Activated CD4-positive, alpha-beta T cell treated with anti-CD3 and anti-CD28 coated beads, Interleukin-2, amount 10 ng/mL, durations not matched to agents 7 days and 5 days (primary cell): ENCODE data around the gene SRRM3. TPM values are rescaled to one million over a fixed set of nuclear protein-coding genes. Genes with fewer than 3 reads are reported as not detected.
"Not testable (repeated sequence)": the region's sequence is repeated elsewhere in the genome, so short reads cannot be mapped to it uniquely, and the experiment has no call there.

ENCODE experiments used
- CTCF ChIA-PET: fragments of 350-600 bp; sonication (Branson Sonifier 250); formaldehyde crosslinking; loops from one replicate; lab custom pipeline; 2021; ENCODE audit warnings: antibody characterized with exemption; lab: Charles Lee
- POLR2A ChIA-PET: fragments of 350-600 bp; sonication (Branson Sonifier 250); formaldehyde crosslinking; loops from one replicate; lab custom pipeline; 2021; ENCODE audit warnings: antibody characterized with exemption; lab: Charles Lee
- DNase-seq: peaks from one replicate; pipeline ENCODE4 v3.0.0-alpha.2; 2020
- H3K27ac Mint-ChIP-seq: one replicate; pipeline ENCODE4 v1.8.0; 2021; ENCODE audit warnings: mild to moderate bottlenecking, moderate library complexity, mixed read lengths
- H3K27me3 Mint-ChIP-seq: one replicate; pipeline ENCODE4 v1.8.0; 2021; ENCODE audit warnings: mixed read lengths
- H3K36me3 Mint-ChIP-seq: one replicate; pipeline ENCODE4 v1.8.0; 2021; ENCODE audit warnings: low read depth, mixed read lengths
- H3K4me1 Mint-ChIP-seq: one replicate; pipeline ENCODE4 v1.8.0; 2021; ENCODE audit warnings: mixed read lengths
- H3K4me3 Mint-ChIP-seq: one replicate; pipeline ENCODE4 v1.8.0; 2021; ENCODE audit warnings: mild to moderate bottlenecking, moderate library complexity, mixed read lengths
- H3K9me3 Mint-ChIP-seq: one replicate; pipeline ENCODE4 v1.8.0; 2021; ENCODE audit warnings: mixed read lengths
- total RNA-seq, 2 experiments: library from RNA; stranded (reverse); gene quantifications; one replicate each; pipeline ENCODE4 v1.2.3, GENCODE V29; 2021

Gene SRRM3
- total RNA-seq, 2 experiments from 2014 or later, result not detected

DNA sequence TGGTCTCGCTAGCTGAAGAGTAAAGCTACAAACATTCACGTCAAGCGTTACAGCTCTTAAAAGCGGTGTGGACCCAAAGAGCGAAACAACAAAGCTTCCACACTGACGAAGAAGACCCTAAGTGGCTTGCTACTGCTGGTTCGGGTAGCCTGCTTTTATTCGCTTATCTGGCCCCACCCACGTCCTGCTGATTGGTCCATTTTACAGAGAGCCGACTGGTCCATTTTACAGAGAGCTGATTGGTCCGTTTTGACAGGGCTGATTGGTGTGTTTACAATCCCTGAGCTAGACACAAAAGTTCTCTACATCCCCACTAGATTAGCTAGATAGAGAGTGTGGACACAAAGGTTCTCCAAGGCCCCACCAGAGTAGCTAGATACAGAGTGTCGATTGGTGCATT, 107.2 kb downstream of the SRRM3 start:
- H3K4me3 Mint-ChIP-seq, H3K9me3 Mint-ChIP-seq, DNase-seq, H3K27ac Mint-ChIP-seq, H3K36me3 Mint-ChIP-seq, H3K4me1 Mint-ChIP-seq, POLR2A ChIA-PET, H3K27me3 Mint-ChIP-seq: not testable (repeated sequence)
- CTCF ChIA-PET, result interaction anchor here (0.6 to 10.8 kb wide), 8 partner anchors 11 to 132 kb away, joined by 3 to 102 read pairs (median 4); no protein-coding TSS in a partner anchor

DNA sequence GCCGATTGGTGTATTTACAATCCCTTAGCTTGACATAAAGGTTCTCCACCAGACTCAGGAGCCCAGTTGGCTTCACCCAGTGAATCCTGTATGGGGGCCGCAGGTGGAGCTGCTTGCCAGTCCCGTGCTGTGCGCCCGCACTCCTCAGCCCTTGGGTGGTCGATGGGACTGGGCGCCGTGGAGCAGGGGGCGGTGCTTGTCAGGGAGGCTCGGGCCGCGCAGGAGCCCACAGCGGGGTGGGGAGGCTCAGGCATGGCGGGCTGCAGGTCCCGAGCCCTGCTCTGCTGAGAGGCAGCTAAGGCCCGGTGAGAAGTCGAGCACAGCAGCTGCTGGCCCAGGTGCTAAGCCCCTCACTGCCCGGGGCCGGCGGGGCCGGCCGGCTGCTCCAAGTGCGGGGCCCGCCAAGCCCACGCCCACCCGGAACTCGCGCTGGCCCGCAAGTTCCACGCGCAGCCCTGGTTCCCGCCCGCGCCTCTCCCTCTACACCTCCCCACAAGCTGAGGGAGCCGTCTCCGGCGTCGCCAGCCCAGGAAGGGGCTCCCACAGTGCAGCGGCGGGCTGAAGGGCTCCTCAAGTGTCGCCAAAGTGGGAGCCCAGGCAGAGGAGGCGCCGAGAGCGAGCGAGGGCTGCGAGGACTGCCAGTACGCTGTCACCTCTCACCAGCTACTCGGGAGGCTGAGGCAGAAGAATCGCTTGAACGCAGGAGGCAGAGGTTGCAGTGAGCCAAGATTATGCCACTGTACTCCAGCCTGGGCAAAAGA, 107.8 kb downstream of the SRRM3 start:
- H3K4me3 Mint-ChIP-seq, H3K9me3 Mint-ChIP-seq, H3K4me1 Mint-ChIP-seq, H3K36me3 Mint-ChIP-seq, POLR2A ChIA-PET, DNase-seq, H3K27me3 Mint-ChIP-seq, H3K27ac Mint-ChIP-seq: not testable (repeated sequence)
- CTCF ChIA-PET, result interaction anchor here (0.6 to 10.8 kb wide), 10 partner anchors 10 to 139 kb away, joined by 3 to 102 read pairs (median 3); no protein-coding TSS in a partner anchor

GRCh38 chr7:76310102-76310957, 108.6 kb downstream of the SRRM3 start:
- ChIA-PET CTCF (interaction anchor here (0.7 to 10.8 kb wide), 6 partner anchors 6 to 140 kb away, joined by 3 to 102 read pairs (median 4); partner anchors contain the start of gene HSPB1), POLR2A (no interaction called here)
- no peak for DNase-seq
- H3K9me3 Mint-ChIP-seq, result no peaks in the 10 kb centered on the region
- peaks cover 8% of the 10 kb centered on the region for H3K4me1 Mint-ChIP-seq
- H3K27ac Mint-ChIP-seq, result no peak overlapping the region
- no peak overlapping the region for H3K4me3 Mint-ChIP-seq
- H3K36me3 Mint-ChIP-seq, result no peaks in the 10 kb centered on the region
- H3K27me3 Mint-ChIP-seq, result peaks cover 2% of the 10 kb centered on the region

GRCh38 chr7:76311838-76312237, 110.1 kb downstream of the SRRM3 start:
- H3K4me3 Mint-ChIP-seq, DNase-seq, H3K27ac Mint-ChIP-seq, H3K27me3 Mint-ChIP-seq, H3K9me3 Mint-ChIP-seq, POLR2A ChIA-PET, H3K36me3 Mint-ChIP-seq, H3K4me1 Mint-ChIP-seq: not testable (repeated sequence)
- CTCF ChIA-PET, result interaction anchor here (0.6 to 10.8 kb wide), 8 partner anchors 8 to 145 kb away, joined by 3 to 102 read pairs (median 9); partner anchors contain the start of genes HSPB1 and SRRM3

GRCh38 chr7:76314042-76314721, 112.5 kb downstream of the SRRM3 start:
- peak overlapping the region; percentile 76 for H3K27ac Mint-ChIP-seq
- H3K4me3 Mint-ChIP-seq, result no peak overlapping the region
- peaks cover 25% of the 10 kb centered on the region for H3K4me1 Mint-ChIP-seq
- peak; percentile 96 for DNase-seq
- CTCF ChIA-PET, result interaction anchor here (0.5 to 10.8 kb wide), 39 partner anchors 9 to 1216 kb away, joined by 3 to 102 read pairs (median 5); partner anchors contain the start of genes HSPB1 and SRRM3
- no peaks in the 10 kb centered on the region for H3K27me3 Mint-ChIP-seq
- H3K9me3 Mint-ChIP-seq, result no peaks in the 10 kb centered on the region
- POLR2A ChIA-PET, result no interaction called here
- H3K36me3 Mint-ChIP-seq, result peaks cover 5% of the 10 kb centered on the region

- H3K27me3 Mint-ChIP-seq, H3K9me3 Mint-ChIP-seq, DNase-seq, H3K27ac Mint-ChIP-seq, H3K36me3 Mint-ChIP-seq, H3K4me3 Mint-ChIP-seq, POLR2A ChIA-PET: not testable (repeated sequence)
- CTCF ChIA-PET, result interaction anchor here (0.6 to 10.8 kb wide), 25 partner anchors 10 to 1216 kb away, joined by 3 to 102 read pairs (median 6); partner anchors contain the start of genes HSPB1 and SRRM3
- peaks cover 29% of the 10 kb centered on the region for H3K4me1 Mint-ChIP-seq
Measured at GRCh38 chr7:76314740-76315139, 113.0 kb downstream of the SRRM3 start.

GRCh38 chr7:76315364-76315763, 113.7 kb downstream of the SRRM3 start:
- CTCF ChIA-PET, result interaction anchor here (1.0 to 10.8 kb wide), 4 partner anchors 11 to 264 kb away, joined by 4 to 102 read pairs (median 38); partner anchors contain the start of gene HSPB1
- POLR2A ChIA-PET, result no interaction called here

GRCh38 chr7:76316984-76317781, 115.5 kb downstream of the SRRM3 start:
- CTCF ChIA-PET, result interaction anchor here (0.5 to 10.8 kb wide), 8 partner anchors 14 to 172 kb away, joined by 3 to 102 read pairs (median 5); no protein-coding TSS in a partner anchor
- Mint-ChIP-seq H3K9me3 (no peaks in the 10 kb centered on the region), H3K36me3 (peaks cover 16% of the 10 kb centered on the region), H3K27me3 (no peaks in the 10 kb centered on the region), H3K4me1 (peaks cover 33% of the 10 kb centered on the region), H3K27ac (peak overlapping the region; percentile 99), H3K4me3 (peak overlapping the region; percentile 94)
- POLR2A ChIA-PET, result interaction anchor here (0.7 to 1.4 kb wide), 2 partner anchors 26 to 42 kb away, joined by 3 to 5 read pairs; partner anchors contain the start of gene YWHAG
- DNase-seq, result no peak

More at GRCh38 chr7:76315364-76315763, 113.7 kb downstream of the SRRM3 start:
- Mint-ChIP-seq H3K27me3 (no peaks in the 10 kb centered on the region), H3K36me3 (peaks cover 8% of the 10 kb centered on the region), H3K4me3 (no peak overlapping the region), H3K27ac (no peak overlapping the region), H3K9me3 (no peaks in the 10 kb centered on the region), H3K4me1 (peaks cover 33% of the 10 kb centered on the region)
- no peak for DNase-seq

DNA sequence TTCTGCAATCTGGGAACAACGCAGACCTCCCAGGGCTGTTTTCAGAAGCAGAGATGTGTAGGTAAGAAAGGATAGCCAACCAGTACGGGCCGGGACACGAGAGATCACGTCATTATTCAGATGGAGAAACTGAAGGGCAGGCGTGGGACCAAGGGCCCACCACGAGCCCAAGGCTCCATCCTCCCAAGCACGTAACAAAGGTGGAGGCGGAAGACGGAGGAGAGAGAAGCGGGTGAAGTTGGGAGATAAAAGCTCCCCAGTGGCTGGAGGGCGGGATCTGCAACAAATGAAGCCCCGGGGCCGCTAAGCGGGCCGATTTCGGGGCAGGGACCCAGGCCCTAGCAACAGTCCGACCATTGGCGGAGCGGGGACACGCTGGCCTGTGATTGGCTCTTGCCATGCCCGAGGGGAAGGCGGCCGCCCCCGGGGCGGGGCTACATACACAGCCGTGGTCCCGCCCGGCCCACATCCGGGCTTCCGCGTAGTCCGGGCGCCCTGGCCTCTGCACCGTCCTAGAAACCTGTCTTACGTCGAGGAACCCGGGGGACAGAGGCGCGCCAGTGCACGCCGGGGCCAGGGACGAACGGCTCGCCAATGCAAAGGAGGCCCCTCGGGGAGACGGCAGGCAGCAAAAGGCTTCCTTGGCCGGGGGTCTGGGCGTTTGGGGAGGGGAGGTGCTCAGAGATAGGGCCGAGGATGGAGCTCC, 116.2 kb downstream of the SRRM3 start:
- Mint-ChIP-seq H3K36me3 (peaks cover 16% of the 10 kb centered on the region), H3K27ac (peak overlapping the region; percentile 99), H3K4me1 (peaks cover 36% of the 10 kb centered on the region), H3K4me3 (peak overlapping the region; percentile 94), H3K9me3 (no peaks in the 10 kb centered on the region), H3K27me3 (no peaks in the 10 kb centered on the region)
- CTCF ChIA-PET, result interaction anchor here (0.6 to 10.8 kb wide), 8 partner anchors 10 to 172 kb away, joined by 3 to 102 read pairs (median 6); no protein-coding TSS in a partner anchor
- peak; percentile 97 for DNase-seq
- POLR2A ChIA-PET, result interaction anchor here (0.6 to 1.4 kb wide), 3 partner anchors 16 to 41 kb away, joined by 3 to 5 read pairs (median 3); partner anchors contain the start of gene YWHAG

GRCh38 chr7:76318488-76319353, 117.0 kb downstream of the SRRM3 start:
- Mint-ChIP-seq H3K9me3 (no peaks in the 10 kb centered on the region), H3K4me3 (peak overlapping the region; percentile 94), H3K36me3 (peaks cover 16% of the 10 kb centered on the region), H3K27me3 (no peaks in the 10 kb centered on the region), H3K27ac (peak overlapping the region; percentile 99), H3K4me1 (peaks cover 36% of the 10 kb centered on the region)
- DNase-seq, result peak; percentile 77
- ChIA-PET POLR2A (interaction anchor here (0.6 to 1.4 kb wide), 2 partner anchors 17 to 27 kb away, joined by 3 to 5 read pairs; no protein-coding TSS in a partner anchor), CTCF (interaction anchor here (0.6 to 10.8 kb wide), 10 partner anchors 10 to 142 kb away, joined by 3 to 102 read pairs (median 6); partner anchors contain the start of gene YWHAG)
